Activated CD8-positive, alpha-beta memory T cell treated with anti-CD3 and anti-CD28 coated beads for 48 hours (primary cell): ENCODE measurements around the gene THRAP3.

ENCODE experiments used
- DNase-seq, 3 experiments: peaks; one replicate each; pipeline ENCODE4 v3.0.0-alpha.2; 2020; ENCODE audit warnings: low read depth in 2 of 3, low spot score in 2 of 3

Gene THRAP3

DNA sequence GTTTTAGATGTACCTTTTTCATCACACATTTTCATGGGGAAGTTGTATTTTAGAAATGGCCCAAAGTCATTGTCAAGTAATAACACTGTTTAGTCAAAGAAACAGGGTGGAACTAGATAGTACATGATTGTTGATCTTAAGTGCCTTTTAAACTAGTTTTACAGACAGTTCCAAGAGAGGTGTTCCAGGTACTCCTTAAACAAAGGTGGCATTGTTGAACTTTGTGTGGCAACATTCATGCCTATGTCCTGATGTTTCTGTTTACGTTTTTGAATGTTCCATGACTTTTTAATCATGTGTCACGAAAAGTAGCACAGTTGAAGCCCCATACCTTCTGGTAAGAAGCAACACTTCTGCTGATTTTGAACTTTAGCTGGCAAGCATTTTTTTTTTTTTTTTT lies 72.8 kb downstream of the THRAP3 start:
- no peak for DNase-seq

DNA sequence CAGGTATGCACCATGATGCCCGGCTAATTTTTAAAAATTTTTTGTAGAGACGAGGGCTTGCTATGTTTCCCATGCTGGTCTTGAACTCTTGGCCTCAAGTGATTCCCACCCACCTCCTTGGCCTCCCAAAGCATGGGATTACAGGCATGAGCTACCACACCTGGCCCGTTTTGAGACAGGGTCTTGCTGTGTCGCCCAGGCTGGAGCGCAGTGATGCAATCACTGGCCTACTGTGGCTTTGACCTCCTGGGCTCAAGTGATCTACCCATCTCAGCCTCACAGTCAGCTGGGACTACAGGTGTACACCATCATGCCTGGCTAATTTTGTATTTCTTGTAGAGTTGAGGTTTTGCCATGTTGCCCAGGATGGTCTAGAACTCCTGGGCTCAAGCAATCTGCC lies 74.4 kb downstream of the THRAP3 start:
- DNase-seq = no peak

DNA sequence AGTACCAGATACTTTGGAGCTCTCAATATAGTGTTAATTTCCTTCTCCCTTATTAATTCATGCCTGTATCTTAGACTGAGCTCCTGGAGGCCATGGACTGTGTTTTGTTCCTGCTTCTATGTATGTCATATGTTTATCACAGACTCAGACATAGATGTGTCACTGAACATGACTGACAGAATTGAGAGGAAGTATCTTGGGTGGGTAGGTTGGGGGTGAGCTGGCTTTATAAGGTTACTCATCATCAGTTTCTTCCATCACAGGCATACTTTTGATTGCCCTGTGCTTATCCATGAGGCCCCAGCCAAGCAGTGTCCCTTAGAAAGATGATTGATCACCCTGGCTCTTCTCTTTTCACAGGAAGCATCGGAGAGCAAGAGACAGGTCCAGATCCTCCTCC lies 76.3 kb downstream of the THRAP3 start:
- DNase-seq = no peak

DNA sequence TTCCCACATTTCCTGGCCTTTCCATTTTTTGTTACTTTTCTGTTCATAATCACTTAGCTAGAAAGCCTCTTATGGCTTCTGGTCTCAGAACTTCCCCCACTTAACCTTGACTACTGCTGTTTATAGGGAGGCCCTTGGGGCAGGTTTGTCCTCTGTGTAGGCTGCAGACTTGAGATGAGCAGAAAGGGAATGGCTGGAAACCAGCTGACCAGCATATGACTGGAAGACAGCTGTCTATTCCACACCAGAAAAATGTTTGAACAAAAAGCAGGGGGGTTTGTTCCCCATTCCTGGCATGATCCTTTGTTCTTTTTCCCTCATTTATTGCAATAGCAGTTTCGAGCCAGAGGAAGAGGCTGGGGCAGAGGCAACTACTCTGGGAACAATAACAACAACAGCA lies 77.0 kb downstream of the THRAP3 start:
- DNase-seq = no peak

DNA sequence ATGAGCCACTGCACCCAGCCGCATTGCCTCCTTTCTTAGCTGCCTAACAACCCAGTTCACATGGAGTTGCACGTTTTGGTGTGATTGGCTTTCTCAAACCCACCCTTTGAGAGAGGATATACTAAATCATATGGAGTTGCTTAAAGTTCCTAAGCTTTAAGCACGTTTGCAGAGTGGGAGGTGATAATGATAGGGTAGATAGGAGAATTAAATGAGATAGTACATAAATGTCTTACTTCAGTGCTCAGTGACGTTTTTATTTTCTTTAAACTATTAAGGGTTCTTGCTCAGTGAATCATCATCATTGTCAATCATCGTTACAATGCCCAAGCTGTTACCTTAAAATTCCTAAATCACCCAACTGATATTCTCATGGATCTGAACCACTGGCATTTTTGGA lies 79.0 kb downstream of the THRAP3 start:
- DNase-seq = no peak

DNA sequence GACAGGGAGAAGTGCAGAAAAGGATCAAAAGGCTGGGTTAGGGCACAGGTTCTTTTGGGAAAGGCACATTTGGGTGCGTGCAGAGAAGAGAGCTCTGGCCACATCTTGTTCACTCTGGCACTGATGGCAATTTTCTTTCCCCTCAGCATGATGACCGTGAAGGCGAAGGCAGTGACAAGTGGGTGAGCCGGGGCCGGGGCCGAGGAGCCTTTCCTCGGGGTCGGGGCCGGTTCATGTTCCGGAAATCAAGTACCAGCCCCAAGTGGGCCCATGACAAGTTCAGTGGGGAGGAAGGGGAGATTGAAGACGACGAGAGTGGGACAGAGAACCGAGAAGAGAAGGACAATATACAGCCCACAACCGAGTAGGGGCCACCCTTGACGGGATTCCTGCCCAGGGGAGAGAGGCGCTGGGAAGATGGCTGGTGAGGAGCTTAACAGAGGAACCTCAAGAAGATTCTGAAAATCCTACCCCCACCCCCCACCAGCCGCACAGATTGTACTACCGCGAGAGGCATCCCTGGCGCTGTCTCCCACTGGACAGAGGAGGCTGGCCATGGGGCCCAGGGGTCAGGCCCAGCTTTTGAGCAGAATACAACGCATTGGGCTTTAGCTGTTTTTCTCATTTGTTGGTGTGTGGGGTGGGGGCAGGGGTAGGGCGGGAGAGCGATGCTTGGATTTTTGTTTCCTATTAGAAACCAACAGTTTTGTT lies 79.6 kb downstream of the THRAP3 start:
- DNase-seq = no peak

DNA sequence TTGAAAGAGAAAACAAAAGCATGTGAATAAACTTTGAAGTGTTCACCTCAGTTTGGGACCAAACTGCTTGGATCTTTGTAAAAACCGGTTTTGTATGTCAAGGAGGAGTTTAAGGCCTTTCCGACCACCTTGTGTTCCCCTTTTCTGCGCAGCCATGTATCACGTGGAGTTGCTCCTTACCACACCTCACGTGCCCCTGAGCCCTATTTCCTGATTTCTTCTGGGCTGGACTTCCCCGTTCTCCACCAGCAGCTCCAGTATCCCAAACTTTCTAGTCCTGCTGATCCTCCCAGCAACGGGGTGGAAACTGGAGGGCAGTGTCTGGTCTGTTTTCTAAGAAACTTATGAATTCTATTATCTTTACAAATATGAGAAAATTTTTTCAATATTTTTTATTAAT lies 80.3 kb downstream of the THRAP3 start:
- DNase-seq = no peak

DNA sequence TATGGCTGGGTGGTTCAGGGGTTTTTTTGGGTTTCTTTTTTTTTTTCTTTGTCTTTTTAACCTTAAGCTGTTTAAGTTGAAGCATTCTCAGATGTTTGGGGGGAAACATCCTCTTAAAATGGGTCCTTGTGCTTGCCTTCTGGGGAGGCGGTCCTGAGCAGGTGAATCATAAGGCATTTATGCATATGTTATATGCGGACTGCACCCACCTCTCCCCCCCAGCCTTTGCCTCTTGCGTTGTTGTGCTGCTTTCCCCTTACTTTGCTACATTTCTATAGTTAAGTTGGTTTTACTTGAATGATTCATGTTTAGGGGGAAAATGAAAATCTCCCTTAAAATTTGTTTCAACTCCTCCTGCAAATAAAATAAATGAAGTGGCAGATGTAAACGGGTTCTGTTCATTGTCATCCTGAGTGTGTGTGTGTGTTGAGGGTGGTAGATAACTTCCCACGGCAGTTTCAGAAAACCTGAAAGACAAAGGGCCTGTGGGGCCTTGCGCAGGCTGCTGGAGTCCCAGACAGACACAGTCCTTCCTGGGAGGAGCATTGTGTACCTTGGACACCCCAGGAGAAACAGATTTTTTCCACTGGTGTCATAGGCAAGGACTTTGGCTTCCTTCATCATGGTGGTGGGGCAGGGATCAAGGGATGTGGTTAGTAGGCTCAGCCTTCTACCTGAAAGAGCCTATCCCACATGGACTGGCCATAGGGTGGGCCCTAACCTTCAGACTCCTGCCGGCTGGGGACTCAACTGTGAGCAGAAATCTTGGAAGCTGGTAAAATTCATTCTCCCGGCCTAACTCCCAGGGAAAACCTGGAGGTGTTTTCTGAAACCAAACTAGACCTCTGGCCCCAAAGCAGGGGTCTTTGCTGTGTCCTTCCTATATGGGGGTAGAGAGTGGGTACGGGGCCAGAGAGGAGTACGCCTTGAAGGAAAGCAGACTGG lies 81.0 kb downstream of the THRAP3 start:
- DNase-seq = no peak

DNA sequence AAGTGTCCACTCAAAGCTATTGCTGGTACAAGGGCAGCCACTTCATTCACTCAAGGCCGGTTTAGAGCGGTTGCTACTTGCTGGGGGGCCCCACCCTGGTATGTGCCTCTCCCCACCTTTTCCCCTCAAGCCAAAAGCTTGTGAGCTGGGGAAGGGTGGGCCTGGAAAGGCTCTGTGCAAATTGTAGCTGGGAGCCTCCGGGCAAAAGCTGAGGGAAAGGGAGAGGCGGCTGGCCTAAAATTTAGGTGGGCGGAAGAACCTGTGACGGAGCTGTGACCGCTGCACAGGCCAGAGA lies 81.6 kb downstream of the THRAP3 start:
- no peak for DNase-seq

DNA sequence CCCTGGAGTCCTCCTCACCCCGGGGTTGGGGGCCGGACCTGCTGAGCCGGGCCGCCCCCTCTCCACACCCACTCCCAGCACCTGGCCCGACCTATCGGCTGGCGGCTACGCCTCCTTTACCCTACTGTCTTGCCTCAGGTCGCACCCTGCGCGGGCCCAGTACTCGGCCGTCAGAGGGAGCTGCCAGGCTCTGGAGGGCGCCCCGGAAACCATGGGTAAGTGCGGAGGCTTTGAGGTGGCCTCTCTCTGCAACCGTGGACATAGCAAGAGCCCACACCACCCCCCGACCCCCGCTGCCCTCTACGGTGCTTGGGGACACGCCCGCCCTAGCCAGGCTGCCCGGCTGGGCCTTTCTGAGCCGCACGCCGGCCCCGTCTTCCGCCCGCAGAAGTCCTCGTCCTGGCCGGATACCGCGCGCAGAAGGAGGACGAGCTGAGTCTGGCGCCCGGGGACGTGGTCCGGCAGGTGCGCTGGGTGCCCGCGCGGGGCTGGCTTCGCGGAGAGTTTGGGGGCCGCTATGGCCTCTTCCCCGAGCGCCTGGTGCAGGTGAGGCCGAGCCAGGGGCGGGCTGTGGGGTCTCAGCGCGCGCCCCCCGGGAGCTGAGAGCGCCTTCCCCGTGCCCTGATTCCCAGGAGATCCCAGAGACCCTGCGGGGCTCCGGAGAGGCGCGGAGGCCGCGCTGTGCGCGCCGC lies 82.1 kb downstream of the THRAP3 start, which contains the start of gene SH3D21:
TSS of gene SH3D21 (plus strand) at position 159 of the 692 bp plus-strand sequence. CDS start at position 212, 53 bp downstream.
- DNase-seq = no peak

DNA sequence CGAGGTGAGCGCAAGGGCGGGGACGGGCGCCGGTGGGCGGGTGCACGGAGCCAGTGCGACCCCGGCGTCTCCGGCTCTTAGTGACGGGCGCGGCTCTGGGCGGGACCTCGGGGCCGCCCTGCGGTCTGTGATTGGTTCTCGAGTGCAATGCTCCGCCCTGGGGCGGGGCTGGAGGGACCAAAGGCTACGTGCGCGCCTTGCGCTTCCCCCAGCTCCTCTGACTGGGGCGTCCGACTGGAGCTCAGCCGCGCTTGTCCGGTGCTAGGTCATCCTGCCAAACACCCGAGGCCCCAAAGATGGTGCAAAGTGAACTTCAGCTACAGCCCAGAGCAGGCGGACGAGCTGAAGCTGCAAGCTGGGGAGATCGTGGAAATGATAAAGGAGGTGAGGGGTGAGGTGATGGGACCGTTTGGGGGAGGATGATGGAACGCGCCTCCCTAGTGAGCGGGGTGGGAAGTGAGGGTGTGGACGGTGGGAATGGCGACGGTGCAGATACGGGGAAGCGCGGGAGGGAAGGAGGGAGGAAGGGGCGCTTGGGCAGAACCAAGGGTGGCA lies 82.7 kb downstream of the THRAP3 start:
- DNase-seq = peak; percentile 72 to 89 (median 80)

DNA sequence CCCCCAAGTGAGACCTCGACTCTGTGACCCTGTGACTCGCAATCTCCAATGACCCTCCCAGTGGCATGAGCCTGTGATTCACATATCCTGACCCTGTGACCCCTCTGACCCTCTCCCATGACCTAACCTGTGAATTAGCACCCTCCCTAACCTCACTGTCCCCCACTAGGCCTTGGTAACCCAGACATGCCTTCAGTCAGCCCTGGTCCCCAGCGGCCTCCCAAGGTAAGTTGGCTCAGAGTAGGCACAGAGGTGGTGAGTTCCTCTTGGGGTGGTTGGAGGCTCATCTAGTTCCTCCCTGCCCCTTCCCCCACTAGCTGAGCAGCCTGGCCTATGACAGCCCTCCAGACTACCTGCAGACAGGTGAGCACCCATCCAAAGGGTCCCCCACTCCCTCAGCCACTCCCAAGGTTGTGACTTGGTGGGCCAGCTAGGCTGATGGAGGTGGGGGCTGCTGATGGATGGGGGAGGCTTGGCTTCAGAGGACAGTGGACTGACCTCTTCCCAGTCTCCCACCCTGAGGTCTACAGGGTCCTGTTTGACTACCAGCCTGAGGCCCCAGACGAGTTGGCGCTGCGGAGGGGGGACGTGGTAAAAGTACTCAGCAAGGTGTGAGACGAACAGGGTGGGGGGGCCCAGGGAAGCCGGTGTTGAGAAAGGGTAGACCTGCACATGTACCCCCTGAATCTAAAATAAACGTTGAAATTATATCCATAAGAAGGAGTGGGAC lies 83.5 kb downstream of the THRAP3 start:
- DNase-seq = no peak

DNA sequence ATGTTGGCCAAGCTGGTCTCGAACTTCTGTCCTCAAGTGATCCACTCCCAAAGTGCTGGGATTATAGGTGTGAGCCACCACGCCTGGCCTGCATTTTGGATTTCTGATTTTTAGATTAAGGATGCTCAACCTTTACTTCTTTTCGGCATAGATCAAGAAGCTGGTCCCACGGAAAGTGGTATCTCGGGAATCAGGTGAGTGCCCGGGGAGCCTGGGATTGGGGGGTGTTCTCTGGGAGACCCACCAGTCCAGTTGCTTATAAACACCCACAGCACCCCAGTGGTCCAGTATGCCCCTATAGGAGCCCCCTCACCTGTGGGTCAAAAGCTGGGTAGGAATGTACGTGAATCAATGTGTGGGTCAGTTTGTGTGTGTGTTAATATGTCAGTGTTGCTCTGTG lies 85.2 kb downstream of the THRAP3 start:
- DNase-seq = no peak

DNA sequence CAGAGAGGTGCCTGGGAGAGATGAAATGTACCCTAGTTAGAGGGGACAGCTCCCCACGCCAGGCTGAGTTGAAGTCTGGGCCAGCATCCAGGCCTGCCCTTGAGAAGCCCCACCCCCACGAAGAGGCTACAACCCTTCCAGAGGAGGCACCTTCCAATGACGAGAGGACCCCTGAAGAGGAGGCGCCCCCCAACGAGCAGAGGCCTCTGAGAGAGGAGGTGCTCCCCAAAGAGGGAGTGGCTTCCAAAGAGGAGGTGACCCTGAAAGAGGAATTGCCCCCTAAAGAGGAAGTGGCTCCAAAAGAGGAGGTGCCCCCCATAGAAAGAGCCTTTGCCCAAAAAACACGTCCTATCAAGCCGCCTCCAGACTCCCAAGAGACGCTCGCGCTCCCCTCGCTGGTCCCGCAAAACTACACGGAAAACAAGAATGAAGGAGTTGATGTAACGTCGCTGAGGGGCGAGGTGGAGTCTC lies 96.1 kb downstream of the THRAP3 start:
- DNase-seq = no peak

DNA sequence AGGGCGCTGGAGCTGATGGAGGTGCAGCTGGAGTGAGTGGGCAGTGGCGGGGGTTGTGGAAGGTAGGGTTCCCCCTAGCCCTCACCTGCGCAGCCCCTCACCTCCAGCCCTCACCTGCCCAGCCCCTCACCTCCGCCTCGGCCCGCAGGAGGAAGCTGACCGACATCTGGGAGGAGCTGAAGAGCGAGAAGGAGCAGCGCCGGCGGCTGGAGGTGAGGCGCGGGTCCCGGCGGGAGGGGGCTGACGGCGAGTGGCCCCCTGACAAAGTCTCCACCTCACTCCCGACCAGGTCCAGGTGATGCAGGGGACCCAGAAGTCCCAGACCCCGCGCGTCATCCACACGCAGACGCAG lies 96.5 kb downstream of the THRAP3 start:
- DNase-seq = no peak

DNA sequence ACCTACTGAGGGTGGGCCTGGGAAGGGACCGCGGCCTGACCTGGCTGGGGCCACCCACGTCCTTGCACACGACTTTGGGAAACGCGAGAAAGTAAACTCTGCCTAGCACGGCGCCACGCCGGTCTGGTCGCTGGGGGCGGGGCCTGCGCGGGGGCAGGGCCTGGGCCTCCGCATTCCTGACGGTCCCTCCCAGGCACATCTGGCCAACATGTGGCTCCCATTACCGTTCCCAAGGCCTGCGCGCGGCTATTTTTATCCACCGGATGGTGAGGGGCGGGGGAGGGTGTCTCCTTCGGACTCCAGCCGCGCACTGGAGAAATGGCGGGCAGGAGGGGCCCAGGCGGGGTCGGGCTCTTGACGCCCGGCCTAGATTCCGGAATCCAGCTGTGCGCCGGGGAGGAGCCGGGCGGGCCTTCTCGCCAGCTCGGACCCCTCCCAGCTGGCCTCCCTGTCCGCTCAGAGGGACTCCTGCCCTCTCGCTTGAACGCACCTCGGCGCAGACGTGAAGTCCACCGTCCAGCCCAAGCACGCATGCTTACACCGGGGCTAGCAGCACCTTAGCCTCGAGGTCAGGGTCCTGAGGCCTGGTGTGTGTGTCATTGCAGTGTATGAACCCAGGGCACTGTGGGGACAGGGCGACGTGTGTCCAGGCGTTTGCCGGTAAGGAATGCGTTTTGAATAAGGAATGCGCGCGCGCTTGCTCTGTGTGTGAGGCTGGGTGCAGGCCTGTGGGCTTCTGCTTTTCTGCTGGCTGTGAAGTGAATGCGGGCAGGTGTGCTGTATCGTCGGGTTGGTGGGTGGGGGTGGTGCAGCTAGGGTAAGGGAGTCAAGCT lies 97.1 kb downstream of the THRAP3 start:
- no peak for DNase-seq

DNA sequence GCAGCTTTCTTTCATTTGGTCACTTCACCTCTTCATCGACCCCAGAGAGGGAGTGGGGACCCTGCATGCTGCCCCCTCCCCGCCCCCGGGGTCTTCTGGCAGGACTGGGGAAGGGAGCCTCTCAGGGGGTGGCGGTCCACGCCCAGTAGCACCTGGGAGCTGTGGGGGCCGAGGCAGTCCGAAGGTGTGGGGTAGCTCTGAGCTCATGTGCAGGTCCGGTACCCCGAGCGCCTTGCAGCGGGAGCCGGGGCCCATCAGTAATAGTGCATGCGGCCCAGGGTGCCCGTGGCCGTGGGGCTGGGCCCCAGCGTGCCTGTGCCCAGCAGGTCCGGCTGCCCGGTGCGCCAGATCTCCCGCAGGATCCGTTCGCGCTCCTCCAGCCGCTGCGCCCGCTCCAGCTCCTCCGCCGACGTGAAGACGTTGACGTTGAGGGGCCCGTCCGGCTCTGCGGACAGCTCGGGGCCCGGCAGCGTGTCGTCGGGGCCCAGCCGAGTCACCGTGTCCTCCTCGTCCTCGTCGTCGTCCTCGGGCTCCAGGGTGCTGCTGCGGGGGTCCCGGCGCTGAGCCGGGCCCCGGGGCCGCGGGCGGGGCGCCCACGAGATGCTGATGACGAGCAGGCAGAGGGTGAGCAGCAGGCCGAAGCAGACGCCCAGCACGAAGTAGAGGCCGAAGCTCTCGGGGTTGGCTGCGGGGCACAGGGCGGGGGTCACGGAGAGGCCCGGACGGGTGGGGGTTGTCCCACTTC lies 98.0 kb downstream of the THRAP3 start:
- DNase-seq = no peak

DNA sequence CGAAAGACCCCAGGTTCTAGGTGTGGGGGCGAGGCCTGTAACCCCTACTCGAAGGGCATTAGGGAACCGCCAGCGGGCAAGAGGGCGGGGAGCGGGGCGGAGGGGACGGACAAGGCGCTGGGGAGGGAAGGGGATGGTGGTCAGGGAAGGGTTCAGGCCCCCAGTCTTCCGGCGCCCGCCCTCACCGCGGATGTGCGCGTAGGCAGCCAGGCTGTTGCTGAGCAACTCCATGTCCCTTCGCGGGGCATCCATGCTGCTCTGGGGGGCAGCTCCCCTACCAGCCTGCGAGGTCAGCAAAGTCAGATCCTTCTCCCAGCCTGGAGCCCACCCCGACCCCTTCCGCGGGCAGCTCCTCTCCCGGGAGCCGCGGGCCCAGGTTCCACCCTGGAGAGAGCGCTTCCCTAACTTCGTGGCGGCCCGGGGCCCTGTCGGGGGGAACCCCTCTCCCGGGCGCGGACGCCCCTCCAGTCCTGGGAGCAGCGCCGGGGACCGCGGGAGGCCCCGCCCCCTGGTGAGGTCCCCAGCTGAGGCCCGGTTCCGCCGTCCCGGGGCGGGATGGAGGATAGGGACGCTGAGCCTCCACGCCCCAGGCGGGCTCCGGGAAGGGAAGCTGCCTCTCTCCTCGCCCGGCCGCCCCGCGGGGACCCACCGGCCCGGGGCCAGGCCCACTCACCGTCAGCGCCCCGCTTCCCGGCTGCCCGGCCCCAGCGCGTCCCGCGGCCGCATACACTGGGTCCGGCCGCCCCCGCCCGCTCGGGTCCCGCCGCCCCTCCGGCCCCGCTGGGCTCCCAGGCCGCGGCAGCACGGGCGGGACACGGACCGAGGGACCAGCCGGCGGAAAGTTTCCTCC lies 98.8 kb downstream of the THRAP3 start:
- no peak for DNase-seq
